Breast epithelium (tissue), 4 donors: Measurements from ENCODE around the gene RARA. TPM values are rescaled to one million over a fixed set of nuclear protein-coding genes. Genes with fewer than 3 reads are reported as not detected.

ENCODE experiments used
- DNase-seq, 2 donors: peaks; one replicate each; pipeline ENCODE4 v3.0.0-alpha.2; 2019; ENCODE audit warnings: low spot score in 2 of 2
- H3K27ac ChIP-seq, 2 donors: fragments of 200-600 bp; sonication (generic) in 1 of 2; one replicate each; pipeline ENCODE4 v1.5.1; 2016 to 2019; ENCODE audit warnings: mild to moderate bottlenecking in 1 of 2
- H3K27me3 ChIP-seq, 2 donors: fragments of 200-600 bp; sonication (generic) in 1 of 2; one replicate each; pipeline versions ENCODE4 v1.5.1 to v1.6.0; 2017 to 2019; ENCODE audit warnings: control low read depth in 1 of 2, mild to moderate bottlenecking in 1 of 2
- H3K36me3 ChIP-seq: fragments of 200-600 bp; one replicate; pipeline ENCODE4 v1.5.1; 2019
- H3K4me1 ChIP-seq, 2 donors: fragments of 200-600 bp; sonication (generic); one replicate each; pipeline ENCODE4 v1.5.1; 2016 to 2019; ENCODE audit warnings: control low read depth in 1 of 2
- H3K4me3 ChIP-seq, 3 donors: fragments of 200-600 bp; sonication (generic); 1 replicate in 2 of 3; 2 replicates in 1 of 3; pipeline ENCODE4 v1.5.1; 2016 to 2019; ENCODE audit warnings: mild to moderate bottlenecking in 3 of 3, moderate library complexity in 2 of 3
- H3K9me3 ChIP-seq, 2 donors: fragments of 200-600 bp; sonication (generic) in 1 of 2; one replicate each; pipeline ENCODE4 v1.5.1; 2016 to 2019; ENCODE audit warnings: control low read depth in 1 of 2
- CTCF ChIP-seq, 3 donors: fragments of 450-650 bp; IDR thresholded peaks; one replicate each; pipeline ENCODE4 v1.5.1; 2016 to 2017; ENCODE audit warnings: antibody characterized with exemption in 3 of 3, mild to moderate bottlenecking in 3 of 3, moderate library complexity in 3 of 3
- POLR2A ChIP-seq: fragments of 450-650 bp; IDR thresholded peaks from one replicate; pipeline ENCODE4 v1.6.1; 2016; ENCODE audit warnings: antibody characterized with exemption, mild to moderate bottlenecking, moderate library complexity
- POLR2AphosphoS5 ChIP-seq, 3 donors: sonication (generic); formaldehyde crosslinking; IDR thresholded peaks; one replicate each; pipeline ENCODE4 v1.6.1; 2017; ENCODE audit warnings: antibody characterized with exemption in 3 of 3
- intact Hi-C: fragments of 100-400 bp; cut with DNase I; formaldehyde crosslinking; loops from one replicate; pipeline ENCODE4 v1.15.1; 2023; ENCODE audit warnings: low total_unique reads
- total RNA-seq, 3 donors: library from RNA; depleted of rRNA; stranded (reverse); fragments of >200 nt; gene quantifications; one replicate each; pipeline ENCODE4 v1.1.0, GENCODE V29; 2016

The RARA gene
- total RNA-seq, 3 donors from 2014 or later = 14.2 to 31.2 (median 25.2) TPM

GRCh38 chr17:40290629-40291280 lies 18.2 kb upstream of the RARA start:
- Histone ChIP-seq H3K27ac (no peak overlapping the region), H3K36me3 (no peaks in the 10 kb centered on the region), H3K4me1 (peaks cover 0 to 4% of the 10 kb centered on the region in 2 donors), H3K9me3 (no peaks in the 10 kb centered on the region), H3K27me3 (no peaks in the 10 kb centered on the region), H3K4me3 (no peak overlapping the region)
- intact Hi-C loops = no loop called here
- no peak for TF ChIP-seq POLR2AphosphoS5 (IDR thresholded peaks at IDR 0.05)
- peak in 2 of 3 donors; percentile 51 for TF ChIP-seq CTCF (IDR thresholded peaks at IDR 0.05)
- DNase-seq = no peak

- H3K27ac ChIP-seq = no peak overlapping the region
- DNase-seq = no peak
- intact Hi-C loops = no loop called here
- peaks cover 0 to 4% of the 10 kb centered on the region in 2 donors for H3K4me1 ChIP-seq
- H3K27me3 ChIP-seq = no peaks in the 10 kb centered on the region
- no peak overlapping the region for H3K4me3 ChIP-seq
- TF ChIP-seq POLR2A (no peak), CTCF (IDR thresholded peaks at IDR 0.05) (no peak), POLR2AphosphoS5 (IDR thresholded peaks at IDR 0.05) (no peak)
- H3K36me3 ChIP-seq = no peaks in the 10 kb centered on the region
- H3K9me3 ChIP-seq = no peaks in the 10 kb centered on the region
These were observed 17.7 kb upstream of the RARA start for GRCh38 chr17:40291281-40291664.

DNA sequence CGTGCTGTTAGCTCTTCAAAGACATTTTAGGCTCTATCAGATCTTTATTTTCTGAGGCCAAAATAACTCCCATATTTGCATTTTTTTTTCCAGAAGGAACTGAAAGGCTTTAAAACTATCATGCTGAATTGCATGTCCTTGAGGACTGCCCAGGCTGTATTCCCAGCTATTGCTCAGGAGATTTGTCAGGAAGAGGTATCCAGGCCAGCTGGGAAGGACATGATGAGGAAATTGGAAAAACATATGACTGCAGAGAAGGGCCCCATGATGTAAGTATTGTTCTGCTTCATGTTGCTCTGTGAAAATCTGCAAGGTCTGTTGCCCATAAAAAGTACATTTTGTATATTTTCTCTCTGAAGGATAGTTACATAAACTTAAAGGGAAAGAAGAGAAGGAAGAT lies 15.6 kb upstream of the RARA start:
- DNase-seq = no peak
- Histone ChIP-seq H3K27ac (peak overlapping the region; percentile 67 to 88), H3K27me3 (no peaks in the 10 kb centered on the region), H3K9me3 (no peaks in the 10 kb centered on the region), H3K4me1 (peaks cover 0 to under 1% of the 10 kb centered on the region in 2 donors), H3K4me3 (no peak overlapping the region), H3K36me3 (no peaks in the 10 kb centered on the region)
- no peak for TF ChIP-seq POLR2AphosphoS5 (IDR thresholded peaks at IDR 0.05)
- TF ChIP-seq CTCF (IDR thresholded peaks at IDR 0.05) = no peak
- no peak for TF ChIP-seq POLR2A
- intact Hi-C loops = no loop called here

DNA sequence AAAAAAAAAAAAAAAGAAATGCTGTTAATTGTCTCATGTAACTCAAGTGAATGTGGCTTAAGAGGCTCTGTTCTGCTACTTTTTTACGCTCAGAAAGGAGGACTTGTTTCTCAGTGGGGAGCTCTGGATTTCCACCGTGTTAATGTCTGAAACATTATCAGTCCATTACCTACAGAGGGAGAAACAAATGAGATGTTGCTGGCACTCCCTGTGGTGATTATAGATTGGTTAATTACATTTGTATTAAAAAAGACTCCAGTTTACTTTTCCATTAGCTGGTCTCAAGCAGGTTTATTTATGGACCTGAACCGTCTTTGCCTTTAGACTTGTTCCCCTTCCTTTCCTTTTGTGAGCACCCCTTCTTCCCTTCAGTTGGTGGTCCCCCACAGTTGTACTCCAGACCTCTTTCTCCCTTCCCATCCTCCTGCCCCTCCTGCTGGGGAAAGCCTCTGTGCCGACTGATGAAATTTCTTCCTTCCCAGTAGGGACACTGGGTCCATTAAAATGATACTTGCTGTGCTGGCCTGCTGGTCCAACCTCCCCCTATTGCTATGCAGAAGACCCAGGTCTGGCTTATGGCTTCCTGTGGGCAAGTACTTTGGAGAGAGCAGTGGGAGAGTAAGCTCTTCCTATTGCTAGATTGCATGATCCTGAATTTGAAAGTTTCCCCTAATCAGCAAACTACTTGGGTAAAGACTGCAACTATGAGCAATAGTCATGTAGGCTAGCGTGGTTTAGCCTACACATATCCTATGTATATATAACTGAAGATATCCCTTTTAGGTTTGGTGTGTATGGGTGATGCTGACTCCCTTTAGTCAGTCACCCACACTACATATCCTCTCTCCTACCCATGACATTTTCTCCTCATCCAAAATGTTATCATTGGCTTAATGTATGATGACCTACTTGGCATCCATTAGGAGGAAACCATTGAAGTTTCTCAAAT lies 13.2 kb upstream of the RARA start:
- no peaks in the 10 kb centered on the region for H3K4me1 ChIP-seq
- H3K27ac ChIP-seq = no peak overlapping the region
- no peak overlapping the region for H3K4me3 ChIP-seq
- TF ChIP-seq POLR2AphosphoS5 (IDR thresholded peaks at IDR 0.05) (no peak), CTCF (IDR thresholded peaks at IDR 0.05) (no peak), POLR2A (no peak)
- DNase-seq = no peak
- no peaks in the 10 kb centered on the region for H3K27me3 ChIP-seq
- intact Hi-C loops = no loop called here
- H3K36me3 ChIP-seq = no peaks in the 10 kb centered on the region
- no peaks in the 10 kb centered on the region for H3K9me3 ChIP-seq

DNA sequence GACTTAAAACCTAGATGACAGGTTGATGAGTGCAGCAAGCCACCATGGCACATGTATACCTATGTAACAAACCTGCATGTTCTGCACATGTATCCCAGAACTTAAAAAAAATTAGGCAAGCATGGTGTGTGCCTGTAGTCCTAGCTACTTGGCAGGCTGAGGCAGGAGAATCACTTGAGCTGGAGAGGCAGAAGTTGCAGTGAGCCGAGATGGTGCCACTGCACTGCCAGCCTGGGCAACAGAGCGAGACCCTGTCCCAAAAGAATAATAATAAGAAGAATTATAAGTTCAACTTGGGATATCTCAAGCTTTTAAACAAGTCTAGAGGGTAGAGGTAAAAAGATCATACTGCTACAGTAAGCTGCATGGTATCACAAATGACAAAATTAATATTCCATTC lies 11.5 kb upstream of the RARA start:
- intact Hi-C loops = no loop called here
- Histone ChIP-seq H3K9me3 (no peaks in the 10 kb centered on the region), H3K36me3 (no peaks in the 10 kb centered on the region), H3K27ac (no peak overlapping the region), H3K4me3 (no peak overlapping the region), H3K27me3 (no peaks in the 10 kb centered on the region), H3K4me1 (no peaks in the 10 kb centered on the region)
- no peak for DNase-seq
- TF ChIP-seq CTCF (IDR thresholded peaks at IDR 0.05) (no peak), POLR2AphosphoS5 (IDR thresholded peaks at IDR 0.05) (no peak)
